ENCODE data around the gene UNC5A. TPM values are rescaled to one million over a fixed set of nuclear protein-coding genes. Genes with fewer than 3 reads are reported as not detected.

UNC5A gene
- total and polyA plus RNA-seq, 3 experiments from 2014 or later, result not detected

- Histone ChIP-seq H3K9me3 (ENCODE audit: low read length) (no peaks in the 10 kb centered on the region), H3K4me1 (ENCODE audit: insufficient read depth, low read length) (no peaks in the 10 kb centered on the region), H3K36me3 (ENCODE audit: insufficient read depth, low read length) (no peaks in the 10 kb centered on the region), H3K4me3 (ENCODE audit: low read length) (no peak overlapping the region), H3K27ac (ENCODE audit: low read depth, low read length) (no peak overlapping the region), H3K27me3 (ENCODE audit: insufficient read depth, low read length, poor library complexity, severe bottlenecking) (peaks cover 18% of the 10 kb centered on the region)
- DNase-seq, result no peak
- Mint-ChIP-seq H3K9me3 (peaks cover 0 to 1% (median 0%) of the 10 kb centered on the region in 5 donors), H3K27ac (no peak overlapping the region), H3K4me3 (no peak overlapping the region), H3K36me3 (no peaks in the 10 kb centered on the region), H3K4me1 (no peaks in the 10 kb centered on the region), H3K27me3 (peaks cover 22 to 46% of the 10 kb centered on the region in 2 donors)
- POLR2A ChIA-PET, result no interaction called here
- CTCF ChIA-PET, result no interaction called here
Observed at GRCh38 chr5:176859916-176860315, 49.6 kb downstream of the UNC5A start.

- peaks cover 21% of the 10 kb centered on the region for H3K27me3 ChIP-seq (ENCODE audit: insufficient read depth, low read length, poor library complexity, severe bottlenecking)
- Mint-ChIP-seq H3K4me1 (no peaks in the 10 kb centered on the region), H3K27ac (no peak overlapping the region), H3K4me3 (no peak overlapping the region), H3K36me3 (no peaks in the 10 kb centered on the region), H3K9me3 (peaks cover 0 to 1% (median 0%) of the 10 kb centered on the region in 5 donors), H3K27me3 (peaks cover 19 to 46% of the 10 kb centered on the region in 2 donors)
- H3K36me3 ChIP-seq (ENCODE audit: insufficient read depth, low read length), result no peaks in the 10 kb centered on the region
- POLR2A ChIA-PET, result no interaction called here
- DNase-seq, result no peak
- CTCF ChIA-PET, result no interaction called here
- H3K4me1 ChIP-seq (ENCODE audit: insufficient read depth, low read length), result no peaks in the 10 kb centered on the region
- no peak overlapping the region for H3K4me3 ChIP-seq (ENCODE audit: low read length)
- no peaks in the 10 kb centered on the region for H3K9me3 ChIP-seq (ENCODE audit: low read length)
- no peak overlapping the region for H3K27ac ChIP-seq (ENCODE audit: low read depth, low read length)
Observed at GRCh38 chr5:176860381-176860780, 50.0 kb downstream of the UNC5A start.

- H3K9me3 Mint-ChIP-seq, result peaks cover 0 to 1% (median 0%) of the 10 kb centered on the region in 5 donors
- no peak overlapping the region for H3K4me3 Mint-ChIP-seq
- ChIA-PET POLR2A (no interaction called here), CTCF (no interaction called here)
- H3K4me1 ChIP-seq (ENCODE audit: insufficient read depth, low read length), result no peaks in the 10 kb centered on the region
- H3K36me3 Mint-ChIP-seq, result no peaks in the 10 kb centered on the region
- no peak for DNase-seq
- H3K27me3 ChIP-seq (ENCODE audit: insufficient read depth, low read length, poor library complexity, severe bottlenecking), result peaks cover 30% of the 10 kb centered on the region
- no peaks in the 10 kb centered on the region for H3K9me3 ChIP-seq (ENCODE audit: low read length)
- no peak overlapping the region for H3K27ac ChIP-seq (ENCODE audit: low read depth, low read length)
- H3K27ac Mint-ChIP-seq, result no peak overlapping the region
- peaks cover 21 to 52% of the 10 kb centered on the region in 2 donors for H3K27me3 Mint-ChIP-seq
- H3K4me3 ChIP-seq (ENCODE audit: low read length), result no peak overlapping the region
- H3K36me3 ChIP-seq (ENCODE audit: insufficient read depth, low read length), result no peaks in the 10 kb centered on the region
- no peaks in the 10 kb centered on the region for H3K4me1 Mint-ChIP-seq
Observed at GRCh38 chr5:176861276-176861675, 50.9 kb downstream of the UNC5A start.

GRCh38 chr5:176862330-176862995 lies 52.1 kb downstream of the UNC5A start:
- H3K4me3 Mint-ChIP-seq, result no peak overlapping the region
- no peak overlapping the region for H3K27ac Mint-ChIP-seq
- H3K4me1 ChIP-seq (ENCODE audit: insufficient read depth, low read length), result no peaks in the 10 kb centered on the region
- H3K27me3 Mint-ChIP-seq, result peaks cover 27 to 55% of the 10 kb centered on the region in 2 donors
- no peaks in the 10 kb centered on the region for H3K4me1 Mint-ChIP-seq
- H3K27me3 ChIP-seq (ENCODE audit: insufficient read depth, low read length, poor library complexity, severe bottlenecking), result peaks cover 32% of the 10 kb centered on the region
- no peaks in the 10 kb centered on the region for H3K36me3 Mint-ChIP-seq
- H3K9me3 ChIP-seq (ENCODE audit: low read length), result no peaks in the 10 kb centered on the region
- POLR2A ChIA-PET, result no interaction called here
- no peak overlapping the region for H3K4me3 ChIP-seq (ENCODE audit: low read length)
- CTCF ChIA-PET, result no interaction called here
- H3K27ac ChIP-seq (ENCODE audit: low read depth, low read length), result no peak overlapping the region
- no peaks in the 10 kb centered on the region for H3K36me3 ChIP-seq (ENCODE audit: insufficient read depth, low read length)
- no peak for DNase-seq
- peaks cover 0 to 1% (median 0%) of the 10 kb centered on the region in 5 donors for H3K9me3 Mint-ChIP-seq

- ChIA-PET POLR2A (no interaction called here), CTCF (no interaction called here)
- H3K4me1 Mint-ChIP-seq, result no peaks in the 10 kb centered on the region
- no peak overlapping the region for H3K27ac Mint-ChIP-seq
- no peaks in the 10 kb centered on the region for H3K36me3 Mint-ChIP-seq
- H3K27me3 Mint-ChIP-seq, result peaks cover 21 to 51% of the 10 kb centered on the region in 2 donors
- Histone ChIP-seq H3K4me1 (ENCODE audit: insufficient read depth, low read length) (no peaks in the 10 kb centered on the region), H3K27ac (ENCODE audit: low read depth, low read length) (no peak overlapping the region), H3K4me3 (ENCODE audit: low read length) (no peak overlapping the region), H3K27me3 (ENCODE audit: insufficient read depth, low read length, poor library complexity, severe bottlenecking) (peaks cover 32% of the 10 kb centered on the region), H3K9me3 (ENCODE audit: low read length) (no peaks in the 10 kb centered on the region), H3K36me3 (ENCODE audit: insufficient read depth, low read length) (no peaks in the 10 kb centered on the region)
- DNase-seq, result no peak
- peaks cover 0 to 1% (median 0%) of the 10 kb centered on the region in 5 donors for H3K9me3 Mint-ChIP-seq
- no peak overlapping the region for H3K4me3 Mint-ChIP-seq
Observed at GRCh38 chr5:176863041-176863764, 52.8 kb downstream of the UNC5A start.

- H3K36me3 ChIP-seq (ENCODE audit: insufficient read depth, low read length), result no peaks in the 10 kb centered on the region
- Mint-ChIP-seq H3K9me3 (peaks cover 0 to 1% (median 0%) of the 10 kb centered on the region in 5 donors), H3K4me1 (no peaks in the 10 kb centered on the region), H3K4me3 (no peak overlapping the region), H3K27me3 (peaks cover 21 to 45% of the 10 kb centered on the region in 2 donors), H3K27ac (peak overlapping the region in 1 of 8 donors; percentile 17), H3K36me3 (no peaks in the 10 kb centered on the region)
- peaks cover 32% of the 10 kb centered on the region for H3K27me3 ChIP-seq (ENCODE audit: insufficient read depth, low read length, poor library complexity, severe bottlenecking)
- no peak overlapping the region for H3K4me3 ChIP-seq (ENCODE audit: low read length)
- H3K27ac ChIP-seq (ENCODE audit: low read depth, low read length), result no peak overlapping the region
- CTCF ChIA-PET, result no interaction called here
- no peak for DNase-seq
- no peaks in the 10 kb centered on the region for H3K9me3 ChIP-seq (ENCODE audit: low read length)
- H3K4me1 ChIP-seq (ENCODE audit: insufficient read depth, low read length), result no peaks in the 10 kb centered on the region
- POLR2A ChIA-PET, result no interaction called here
Observed at GRCh38 chr5:176863765-176864098, 53.4 kb downstream of the UNC5A start.

GRCh38 chr5:176864755-176865154 lies 54.4 kb downstream of the UNC5A start:
- DNase-seq, result no peak
- Histone ChIP-seq H3K27ac (ENCODE audit: low read depth, low read length) (no peak overlapping the region), H3K27me3 (ENCODE audit: insufficient read depth, low read length, poor library complexity, severe bottlenecking) (peaks cover 32% of the 10 kb centered on the region), H3K9me3 (ENCODE audit: low read length) (no peaks in the 10 kb centered on the region), H3K4me1 (ENCODE audit: insufficient read depth, low read length) (no peaks in the 10 kb centered on the region), H3K4me3 (ENCODE audit: low read length) (no peak overlapping the region), H3K36me3 (ENCODE audit: insufficient read depth, low read length) (no peaks in the 10 kb centered on the region)
- peaks cover 0 to under 1% (median 0%) of the 10 kb centered on the region in 3 donors for H3K4me1 Mint-ChIP-seq
- H3K36me3 Mint-ChIP-seq, result no peaks in the 10 kb centered on the region
- H3K4me3 Mint-ChIP-seq, result no peak overlapping the region
- H3K9me3 Mint-ChIP-seq, result peaks cover 0 to 1% (median 0%) of the 10 kb centered on the region in 5 donors
- peaks cover 21 to 45% of the 10 kb centered on the region in 2 donors for H3K27me3 Mint-ChIP-seq
- no peak overlapping the region for H3K27ac Mint-ChIP-seq
- POLR2A ChIA-PET, result no interaction called here
- CTCF ChIA-PET, result no interaction called here

GRCh38 chr5:176865964-176866363 lies 55.6 kb downstream of the UNC5A start:
- Mint-ChIP-seq H3K4me1 (peaks cover 0 to 8% (median 4%) of the 10 kb centered on the region in 3 donors), H3K36me3 (no peaks in the 10 kb centered on the region), H3K27me3 (peaks cover 22 to 42% of the 10 kb centered on the region in 2 donors), H3K9me3 (peaks cover 0 to 1% (median 0%) of the 10 kb centered on the region in 5 donors), H3K27ac (no peak overlapping the region), H3K4me3 (no peak overlapping the region)
- Histone ChIP-seq H3K27ac (ENCODE audit: low read depth, low read length) (no peak overlapping the region), H3K9me3 (ENCODE audit: low read length) (no peaks in the 10 kb centered on the region), H3K4me3 (ENCODE audit: low read length) (no peak overlapping the region), H3K4me1 (ENCODE audit: insufficient read depth, low read length) (no peaks in the 10 kb centered on the region), H3K27me3 (ENCODE audit: insufficient read depth, low read length, poor library complexity, severe bottlenecking) (peaks cover 32% of the 10 kb centered on the region), H3K36me3 (ENCODE audit: insufficient read depth, low read length) (no peaks in the 10 kb centered on the region)
- CTCF ChIA-PET, result no interaction called here
- DNase-seq, result no peak
- POLR2A ChIA-PET, result no interaction called here

Data from CD8-positive, alpha-beta memory T cell (primary cell).